ENCODE measurements around the gene ZBTB16.

DNA sequence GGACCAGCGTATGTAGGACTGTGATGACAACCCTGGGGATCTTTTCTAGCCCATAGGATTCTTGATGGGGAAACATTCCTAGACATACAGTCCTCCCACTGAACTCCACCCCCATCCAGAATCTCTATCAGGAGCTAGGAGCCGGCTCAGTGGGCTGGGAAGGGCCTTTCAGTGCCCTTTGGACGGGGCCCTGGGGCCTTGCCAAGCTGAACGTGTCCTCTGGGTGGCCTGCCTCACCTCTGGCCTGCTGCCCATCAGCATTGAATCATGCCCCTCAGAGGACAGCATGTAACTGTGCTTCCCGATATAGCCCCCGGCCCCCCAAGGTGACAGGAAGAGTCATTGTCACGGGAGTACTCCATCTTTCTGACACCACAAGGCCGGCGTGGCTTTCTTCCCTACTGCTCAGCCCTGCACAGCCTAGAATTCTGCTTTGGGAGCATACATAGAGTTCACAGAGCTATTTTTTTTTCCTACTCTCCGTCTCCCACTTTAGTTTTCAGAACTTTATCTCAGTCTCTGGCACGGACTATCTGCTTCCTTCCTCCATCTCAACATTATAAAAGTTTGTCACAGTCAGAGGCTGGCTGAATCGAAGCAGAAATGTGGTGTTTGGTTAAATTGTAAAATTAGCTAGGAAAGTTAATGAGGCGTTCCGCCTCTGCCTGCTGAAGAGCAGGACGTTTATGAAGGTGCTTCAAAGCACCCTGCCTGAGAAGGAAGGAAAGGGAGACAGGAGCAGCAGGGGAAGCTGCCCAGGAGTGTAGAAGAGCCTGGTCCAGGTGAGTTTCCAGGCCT is 111.9 kb downstream of the ZBTB16 start:
- TF ChIP-seq CTCF (IDR thresholded peaks at IDR 0.05) (no peak), POLR2AphosphoS5 (IDR thresholded peaks at IDR 0.05; ENCODE audit: low read depth, low read length) (no peak), SIN3A (IDR thresholded peaks at IDR 0.05; ENCODE audit: borderline replicate concordance, insufficient read depth, low read depth, low read length) (no peak)
- TF ChIP-seq, protein P1, sequence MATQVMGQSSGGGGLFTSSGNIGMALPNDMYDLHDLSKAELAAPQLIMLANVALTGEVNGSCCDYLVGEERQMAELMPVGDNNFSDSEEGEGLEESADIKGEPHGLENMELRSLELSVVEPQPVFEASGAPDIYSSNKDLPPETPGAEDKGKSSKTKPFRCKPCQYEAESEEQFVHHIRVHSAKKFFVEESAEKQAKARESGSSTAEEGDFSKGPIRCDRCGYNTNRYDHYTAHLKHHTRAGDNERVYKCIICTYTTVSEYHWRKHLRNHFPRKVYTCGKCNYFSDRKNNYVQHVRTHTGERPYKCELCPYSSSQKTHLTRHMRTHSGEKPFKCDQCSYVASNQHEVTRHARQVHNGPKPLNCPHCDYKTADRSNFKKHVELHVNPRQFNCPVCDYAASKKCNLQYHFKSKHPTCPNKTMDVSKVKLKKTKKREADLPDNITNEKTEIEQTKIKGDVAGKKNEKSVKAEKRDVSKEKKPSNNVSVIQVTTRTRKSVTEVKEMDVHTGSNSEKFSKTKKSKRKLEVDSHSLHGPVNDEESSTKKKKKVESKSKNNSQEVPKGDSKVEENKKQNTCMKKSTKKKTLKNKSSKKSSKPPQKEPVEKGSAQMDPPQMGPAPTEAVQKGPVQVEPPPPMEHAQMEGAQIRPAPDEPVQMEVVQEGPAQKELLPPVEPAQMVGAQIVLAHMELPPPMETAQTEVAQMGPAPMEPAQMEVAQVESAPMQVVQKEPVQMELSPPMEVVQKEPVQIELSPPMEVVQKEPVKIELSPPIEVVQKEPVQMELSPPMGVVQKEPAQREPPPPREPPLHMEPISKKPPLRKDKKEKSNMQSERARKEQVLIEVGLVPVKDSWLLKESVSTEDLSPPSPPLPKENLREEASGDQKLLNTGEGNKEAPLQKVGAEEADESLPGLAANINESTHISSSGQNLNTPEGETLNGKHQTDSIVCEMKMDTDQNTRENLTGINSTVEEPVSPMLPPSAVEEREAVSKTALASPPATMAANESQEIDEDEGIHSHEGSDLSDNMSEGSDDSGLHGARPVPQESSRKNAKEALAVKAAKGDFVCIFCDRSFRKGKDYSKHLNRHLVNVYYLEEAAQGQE (IDR thresholded peaks at IDR 0.05; ENCODE audit: insufficient read depth in 1 of 2, low read depth in 2 of 2, low read length in 1 of 2) = no peak

All from Panc1 (cell line).